Measurements from ENCODE around the gene SLC39A8. TPM values are rescaled to one million over a fixed set of nuclear protein-coding genes. Genes with fewer than 3 reads are reported as not detected.
"Not testable (repeated sequence)": the region's sequence is repeated elsewhere in the genome, so short reads cannot be mapped to it uniquely, and the experiment has no call there.

SLC39A8 gene
- total RNA-seq, 1 donor from 2014 or later, result 5.0 TPM

DNA sequence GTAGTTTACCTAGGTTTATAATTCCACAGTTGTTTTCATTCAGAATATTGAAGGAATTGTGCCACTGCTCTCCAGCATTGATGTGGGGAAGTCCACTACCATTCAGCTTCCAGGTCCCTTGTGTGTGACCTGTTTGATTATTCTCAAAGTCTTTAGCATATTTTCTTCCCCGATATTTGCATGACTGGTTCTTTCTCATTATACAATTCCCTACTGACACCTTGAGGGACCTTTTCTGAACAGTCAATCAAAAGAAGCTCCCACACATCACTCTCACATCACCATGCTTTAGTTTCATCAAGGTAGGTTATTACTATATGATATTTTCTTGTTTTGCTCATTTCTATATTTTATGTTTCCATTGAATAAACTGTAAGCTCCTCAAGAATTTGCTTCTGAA, 44.1 kb downstream of the SLC39A8 start:
- no peak for DNase-seq (ENCODE audit: low read depth in 2 of 2)

DNA sequence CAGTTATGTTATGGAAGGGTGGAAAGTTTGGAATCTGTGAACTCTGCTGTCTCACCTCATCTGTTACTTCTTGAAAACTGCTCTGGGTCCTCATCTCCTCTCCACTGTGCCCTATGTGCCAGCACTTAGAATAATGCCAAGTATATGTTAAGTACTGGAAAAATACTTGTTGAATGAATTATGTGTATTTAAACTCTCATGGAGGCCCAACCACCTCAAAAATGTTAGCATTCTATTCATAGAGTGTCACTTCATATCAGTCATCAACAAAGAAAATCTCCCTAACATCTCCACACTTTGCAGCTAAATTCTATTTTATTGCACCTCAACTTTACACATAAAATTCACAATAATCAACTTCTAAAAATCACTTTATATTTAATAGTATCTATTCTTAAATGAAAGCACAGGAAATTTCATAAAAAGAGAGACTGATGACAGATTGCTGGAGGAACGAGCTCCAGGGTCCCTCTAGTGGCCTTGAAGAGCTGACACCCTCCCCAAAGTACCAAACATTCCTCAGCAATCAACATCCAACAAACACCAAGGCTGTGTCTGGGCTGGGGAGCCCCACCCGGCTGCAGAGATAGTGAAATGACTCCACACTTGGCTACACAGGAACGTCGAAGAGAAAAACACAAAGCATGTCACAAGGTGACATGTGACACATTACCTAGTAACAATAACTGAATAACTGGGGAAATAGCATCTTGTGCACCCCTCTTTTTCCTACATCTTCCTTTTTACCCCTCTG, 45.8 kb downstream of the SLC39A8 start:
- peak; percentile 44 to 55 for DNase-seq (ENCODE audit: low read depth in 2 of 2)

DNA sequence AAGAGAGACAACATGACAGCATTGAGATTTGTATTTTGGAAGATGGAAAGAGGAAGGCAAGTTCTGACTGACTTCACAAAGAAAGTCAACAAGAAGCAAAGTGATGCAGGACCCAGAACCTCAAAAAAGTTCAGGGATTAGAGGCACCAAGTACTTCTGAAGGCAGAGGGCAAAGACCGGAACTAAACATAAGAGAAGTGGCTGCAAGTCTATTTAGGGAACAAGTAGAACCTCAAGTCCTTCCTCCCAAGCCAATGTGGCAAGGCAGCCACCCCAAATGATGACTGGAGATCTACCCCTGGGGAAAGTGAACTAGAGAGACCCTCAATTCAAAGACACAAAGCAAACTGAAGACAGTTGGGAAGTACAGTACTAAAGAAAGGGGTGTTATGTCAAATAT, 46.6 kb downstream of the SLC39A8 start:
- no peak for DNase-seq (ENCODE audit: low read depth in 2 of 2)

DNA sequence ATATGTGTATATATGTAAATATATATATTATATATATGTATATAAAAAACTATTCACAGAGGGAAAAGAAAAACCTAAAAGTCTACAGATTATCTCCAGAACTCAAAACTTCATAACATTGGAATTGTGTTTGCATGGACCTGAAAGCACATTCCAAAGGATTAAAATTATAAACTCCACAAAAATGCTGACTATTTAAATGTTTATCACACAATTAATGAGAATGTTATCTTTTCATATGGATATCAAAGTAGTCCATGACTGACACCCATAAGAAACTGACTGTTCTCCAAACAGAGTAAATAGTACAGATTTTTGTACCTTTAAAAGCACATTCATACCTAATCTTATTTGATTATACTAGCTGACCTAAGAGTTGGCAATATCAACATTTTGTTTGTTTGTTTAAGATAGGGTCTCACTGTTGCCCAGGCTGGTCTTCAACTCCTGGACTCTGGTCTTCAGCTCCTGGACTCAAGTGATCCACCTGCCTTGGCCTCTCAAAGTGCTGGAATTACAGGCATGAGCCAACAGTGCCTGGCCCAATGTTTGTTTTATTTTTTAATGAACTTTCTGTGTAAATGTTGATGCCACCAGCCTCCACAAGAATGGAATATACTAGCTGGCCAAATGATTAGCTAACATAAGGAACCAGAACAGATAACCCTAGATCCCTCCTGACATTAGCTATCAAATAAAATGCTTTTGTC, 50.0 kb downstream of the SLC39A8 start:
- no peak for DNase-seq (ENCODE audit: low read depth in 2 of 2)

DNA sequence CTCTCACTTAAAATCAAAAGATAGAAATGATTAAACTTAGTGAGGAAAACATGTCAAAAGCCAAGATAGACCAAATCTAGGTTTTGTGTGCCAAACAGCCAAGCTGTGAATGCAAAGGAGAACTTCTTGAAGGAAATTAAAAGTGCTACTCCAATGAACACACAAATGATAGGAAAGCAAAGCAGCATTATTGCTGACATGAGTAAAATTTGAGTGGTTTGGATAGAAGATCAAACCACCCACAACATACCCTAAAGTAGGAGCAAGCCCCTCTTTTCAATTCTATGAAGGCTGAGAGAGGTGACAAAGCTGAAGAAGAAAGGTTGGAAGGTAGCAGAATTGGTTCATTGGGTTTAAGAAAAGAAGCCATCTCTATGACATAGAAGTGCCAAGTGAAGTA, 56.8 kb downstream of the SLC39A8 start:
- DNase-seq (ENCODE audit: low read depth in 2 of 2), result no peak

DNA sequence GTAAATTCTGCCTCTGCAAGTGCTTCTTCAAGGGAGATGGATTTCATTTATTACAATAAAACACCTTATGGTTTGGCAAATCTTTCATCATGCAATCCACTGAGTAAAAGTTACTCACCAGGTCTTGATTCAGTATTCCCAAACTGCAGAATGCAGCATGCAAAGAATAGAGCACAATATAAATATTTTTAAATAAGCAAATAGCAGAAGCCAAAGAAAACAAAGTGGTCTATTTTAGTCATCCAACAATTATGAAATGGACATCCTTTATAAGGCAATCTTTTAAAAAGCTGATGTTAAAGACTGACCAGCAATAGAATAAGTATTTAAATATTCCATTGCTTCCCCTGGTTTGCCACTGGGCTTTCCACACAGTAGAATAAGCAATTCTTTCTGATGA, 59.5 kb downstream of the SLC39A8 start:
- no peak for DNase-seq (ENCODE audit: low read depth in 2 of 2)

DNA sequence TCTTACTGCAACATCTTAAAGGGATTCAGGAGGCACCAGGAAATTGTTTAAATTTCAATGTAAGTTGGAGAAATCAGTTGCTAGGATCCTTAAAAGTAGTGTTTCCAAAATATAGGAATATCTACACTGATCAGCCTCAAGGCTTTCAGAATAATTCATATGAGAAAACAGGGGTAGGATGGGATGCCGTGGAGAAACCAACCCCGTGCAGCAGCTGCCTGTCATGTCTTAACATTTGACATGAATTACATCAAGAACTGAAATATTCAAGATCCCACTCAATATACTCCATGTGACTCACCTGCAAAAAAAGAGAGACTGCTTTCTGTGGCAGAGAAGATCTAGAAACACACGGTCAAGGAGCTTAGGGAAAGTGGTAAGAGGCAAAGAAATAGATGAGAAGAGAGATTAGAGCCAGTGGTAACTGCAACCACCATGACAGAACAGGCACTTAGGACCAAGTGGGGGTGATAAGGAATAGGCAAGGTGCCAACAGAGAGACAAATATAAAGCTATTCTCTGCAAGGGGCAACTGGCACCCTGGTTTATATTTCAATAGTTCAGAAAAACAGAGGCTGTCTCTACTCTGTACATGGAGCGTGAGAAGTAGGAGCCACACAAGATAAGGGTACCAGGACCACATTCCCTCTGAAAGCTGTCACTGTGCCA, 64.0 kb downstream of the SLC39A8 start:
- DNase-seq (ENCODE audit: low read depth in 2 of 2), result no peak

DNA sequence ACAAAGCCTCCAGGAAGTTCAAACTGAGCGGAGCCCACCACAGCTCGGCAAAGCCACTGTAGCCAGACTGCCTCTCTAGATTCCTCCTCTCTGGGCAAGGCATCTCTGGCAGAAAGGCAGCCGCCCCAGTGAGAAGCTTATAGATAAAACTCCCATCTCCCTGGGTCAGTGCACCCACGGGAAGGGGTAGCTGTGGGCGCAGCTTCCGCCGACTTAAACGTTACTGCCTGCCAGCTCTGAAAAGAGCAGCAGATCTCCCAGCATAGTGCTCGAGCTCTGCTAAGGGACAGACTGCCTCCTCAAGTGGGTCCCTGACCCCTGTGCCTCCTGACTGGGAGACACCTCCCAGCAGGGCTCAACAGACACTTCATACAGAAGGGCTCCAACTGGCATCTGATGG, 72.0 kb downstream of the SLC39A8 start:
- DNase-seq (ENCODE audit: low read depth in 2 of 2), result not testable (repeated sequence)

DNA sequence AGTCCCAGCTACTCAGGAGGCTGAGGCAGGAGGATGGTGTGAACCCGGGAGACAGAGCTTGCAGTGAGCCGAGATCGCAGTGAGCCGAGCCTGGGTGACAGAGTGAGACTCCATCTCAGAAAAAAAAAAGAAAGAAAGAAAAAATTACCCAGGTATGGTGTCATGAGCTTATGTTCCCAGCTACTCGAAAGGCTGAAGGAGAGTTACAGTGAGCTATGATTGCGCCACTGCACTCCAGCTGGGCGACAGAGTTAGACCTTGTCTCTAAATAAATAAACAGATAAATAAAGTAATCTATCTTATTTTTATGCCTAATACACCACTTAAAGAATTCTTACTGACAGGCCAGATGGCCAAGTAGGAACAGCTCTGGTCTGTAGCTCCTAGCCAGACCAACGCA, 73.0 kb downstream of the SLC39A8 start:
- DNase-seq (ENCODE audit: low read depth in 2 of 2), result no peak

DNA sequence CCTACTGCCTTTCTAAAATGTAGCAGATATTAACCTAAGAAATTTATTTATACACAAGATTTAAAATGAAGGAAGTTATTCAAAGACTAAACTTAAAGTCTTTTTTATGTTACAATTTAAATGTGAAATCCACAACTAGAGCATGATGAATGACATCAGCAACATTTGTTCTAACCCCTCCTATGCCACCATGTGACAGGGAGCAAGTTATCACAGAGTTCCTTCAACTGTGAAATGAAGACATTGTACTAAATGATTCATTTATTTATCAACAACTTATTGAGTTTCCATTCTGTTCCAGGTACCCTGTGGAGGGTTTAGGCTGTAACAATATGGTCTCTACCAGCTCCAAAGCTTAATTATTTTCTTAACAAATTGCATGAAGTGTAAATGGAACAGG, 76.9 kb downstream of the SLC39A8 start:
- no peak for DNase-seq (ENCODE audit: low read depth in 2 of 2)

DNA sequence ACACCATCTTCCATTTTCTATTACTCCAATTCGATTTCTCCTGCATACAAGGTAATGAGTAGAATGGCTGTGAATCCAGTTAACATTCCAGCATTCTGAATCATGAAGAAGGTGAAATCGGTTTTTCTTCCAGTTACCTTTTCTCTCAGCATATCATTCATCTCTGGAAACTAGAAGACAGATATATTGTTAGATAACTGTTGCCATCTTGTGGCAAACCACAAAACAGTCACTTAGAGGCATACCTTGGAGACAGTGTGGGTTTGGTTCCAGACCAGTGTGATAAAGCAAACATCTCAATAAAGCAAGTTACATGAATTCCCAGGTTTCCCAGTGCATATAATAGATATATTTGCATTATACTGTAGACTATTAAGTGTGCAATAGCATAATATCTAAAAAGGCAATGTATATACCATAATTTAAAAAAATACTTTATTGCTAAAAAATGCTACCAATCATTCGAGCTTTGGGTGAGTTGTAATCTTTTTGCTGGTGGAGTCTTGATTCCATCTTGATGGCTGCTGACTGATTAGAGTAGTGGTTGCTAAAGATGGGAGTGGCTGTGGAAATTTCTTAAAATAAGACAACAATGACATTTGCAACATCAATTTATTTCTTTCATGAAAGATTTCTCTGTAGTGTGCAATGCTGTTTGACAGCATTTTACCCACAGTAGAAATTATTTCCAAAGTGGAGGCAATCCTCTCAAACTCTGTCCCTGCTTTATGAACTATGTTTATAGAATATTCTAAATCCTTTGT, 82.1 kb downstream of the SLC39A8 start:
- peak; percentile 68 to 70 for DNase-seq (ENCODE audit: low read depth in 2 of 2)

DNA sequence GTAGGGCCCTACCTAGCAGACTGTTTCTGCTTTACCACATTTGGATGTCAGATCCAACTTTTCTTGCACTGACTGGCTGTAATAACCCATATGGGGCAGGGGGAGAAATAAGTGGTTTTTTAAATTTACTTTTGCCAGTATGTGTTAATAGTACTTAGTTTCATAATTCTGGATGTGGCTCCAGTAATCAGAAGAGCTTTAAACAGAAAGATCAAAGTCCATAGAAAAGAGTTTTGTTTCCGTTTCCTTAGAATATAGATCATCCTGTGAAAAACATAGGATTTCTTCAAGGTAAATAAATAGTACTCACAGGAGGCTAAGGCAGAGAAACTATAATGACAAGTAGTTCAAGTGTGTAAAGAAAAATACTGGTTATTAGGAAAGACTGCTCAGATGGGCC, 85.6 kb downstream of the SLC39A8 start:
- no peak for DNase-seq (ENCODE audit: low read depth in 2 of 2)

DNA sequence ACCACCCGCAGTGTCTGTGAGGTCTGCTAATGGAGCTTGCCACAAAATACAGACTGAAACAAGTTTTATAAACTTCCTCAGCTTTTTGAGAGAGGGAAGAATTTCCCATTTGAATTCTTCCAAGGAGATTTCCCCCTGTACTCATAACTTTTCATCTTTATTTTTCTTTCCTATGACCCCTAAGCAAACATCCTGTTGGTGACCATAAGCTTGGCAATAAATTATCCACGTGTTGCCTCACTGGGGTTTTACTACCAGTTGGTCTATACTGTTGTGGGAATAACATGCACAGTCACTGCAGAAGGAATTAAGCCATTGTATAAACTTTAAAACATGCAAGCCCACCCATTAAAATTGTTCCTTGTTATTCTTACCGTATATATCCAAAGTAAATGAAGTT, 86.2 kb downstream of the SLC39A8 start:
- DNase-seq (ENCODE audit: low read depth in 2 of 2), result peak in 1 of 2 donors; percentile 1

DNA sequence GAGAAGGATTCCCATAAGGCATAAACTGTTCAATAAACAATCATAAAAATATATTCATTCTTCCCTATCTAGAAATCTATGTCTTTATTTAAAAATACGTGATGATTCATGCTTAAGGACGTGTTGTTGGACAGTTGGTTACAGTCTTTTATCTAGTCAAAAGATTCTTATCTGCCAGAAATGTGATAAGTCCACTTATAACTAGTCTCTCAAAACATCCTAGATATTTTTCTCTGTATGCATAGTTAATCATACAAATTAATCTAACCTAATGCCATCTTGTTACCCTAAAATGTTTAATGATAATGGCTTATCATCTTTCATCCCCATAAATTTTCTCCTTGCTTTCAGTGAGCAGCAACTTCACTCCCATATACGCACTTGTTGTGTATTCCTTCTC, 89.0 kb downstream of the SLC39A8 start:
- no peak for DNase-seq (ENCODE audit: low read depth in 2 of 2)

DNA sequence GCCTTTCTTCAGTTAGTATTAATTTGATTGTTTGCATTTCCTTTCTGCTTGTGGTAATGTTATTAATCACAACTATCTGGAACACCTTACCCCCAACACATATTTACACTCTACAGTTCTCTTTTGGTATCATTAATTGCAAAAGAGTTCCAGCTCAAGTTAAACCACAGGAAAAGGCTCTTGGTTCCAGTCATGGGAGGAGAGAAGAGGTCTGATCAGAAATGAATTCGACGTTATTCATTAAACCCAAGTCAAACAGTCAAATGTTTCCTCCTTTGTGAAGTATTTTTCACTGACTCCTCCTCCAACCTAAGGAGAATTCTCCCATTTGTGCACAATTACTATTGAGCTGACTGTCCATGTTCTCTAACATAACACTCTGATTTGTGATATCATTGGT, 91.4 kb downstream of the SLC39A8 start:
- DNase-seq (ENCODE audit: low read depth in 2 of 2), result no peak

DNA sequence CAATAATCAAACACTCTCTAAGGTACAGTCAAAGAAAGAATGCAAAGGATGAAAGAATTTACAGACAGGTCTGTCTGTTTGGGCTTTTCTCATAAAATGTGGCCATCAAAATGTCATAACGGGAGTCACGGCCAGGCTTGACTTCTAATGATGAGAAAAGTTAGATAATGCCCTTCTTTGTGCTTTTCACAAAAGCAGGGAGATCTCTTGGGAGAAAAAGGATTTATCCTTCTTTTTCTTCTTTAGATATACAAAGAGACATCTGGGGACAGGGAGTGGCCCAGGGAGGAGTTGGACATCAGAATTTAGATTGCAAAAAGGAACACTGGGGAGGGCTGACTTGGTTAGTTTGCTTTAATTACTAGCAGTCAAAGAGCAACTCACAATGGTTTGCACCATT, 93.1 kb downstream of the SLC39A8 start:
- no peak for DNase-seq (ENCODE audit: low read depth in 2 of 2)

DNA sequence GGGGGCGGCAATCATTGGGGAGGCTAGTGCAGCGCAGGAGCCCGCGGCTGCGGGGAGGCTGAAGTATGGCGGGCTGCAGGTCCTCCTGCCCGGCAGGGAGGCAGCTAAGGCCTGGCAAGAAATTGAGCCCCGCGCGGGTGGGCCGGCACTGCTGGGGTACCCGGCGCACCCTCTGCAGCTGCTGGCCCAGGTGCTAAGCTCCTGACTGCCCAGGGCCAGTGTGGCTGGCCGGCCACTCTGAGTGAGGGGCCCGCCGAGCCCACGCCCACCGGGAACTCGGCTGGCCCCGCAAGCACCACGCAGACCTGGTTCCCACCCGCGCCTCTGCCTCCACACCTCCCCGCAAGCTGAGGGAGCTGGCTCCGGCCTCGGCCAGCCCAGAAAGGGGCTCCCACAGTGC, 94.9 kb downstream of the SLC39A8 start:
- DNase-seq (ENCODE audit: low read depth in 2 of 2), result no peak

DNA sequence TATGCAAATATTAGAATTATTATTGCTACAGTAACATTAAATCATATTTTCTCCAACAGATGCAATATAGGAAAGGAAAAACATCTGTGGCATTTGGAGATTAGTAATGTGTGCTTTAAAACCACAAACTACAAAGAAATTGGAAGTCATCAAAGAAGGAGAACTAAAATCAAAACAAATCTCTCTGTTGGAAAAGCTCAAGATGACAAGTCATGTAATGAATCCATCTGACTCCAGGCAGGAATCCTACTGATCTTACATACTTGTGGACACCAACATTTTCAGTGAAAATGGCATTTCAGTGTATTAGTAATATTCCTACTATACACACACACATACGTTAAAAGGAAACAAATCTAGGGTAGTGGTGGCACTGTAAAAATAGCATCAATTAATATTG, 98.2 kb downstream of the SLC39A8 start:
- no peak for DNase-seq (ENCODE audit: low read depth in 2 of 2)

DNA sequence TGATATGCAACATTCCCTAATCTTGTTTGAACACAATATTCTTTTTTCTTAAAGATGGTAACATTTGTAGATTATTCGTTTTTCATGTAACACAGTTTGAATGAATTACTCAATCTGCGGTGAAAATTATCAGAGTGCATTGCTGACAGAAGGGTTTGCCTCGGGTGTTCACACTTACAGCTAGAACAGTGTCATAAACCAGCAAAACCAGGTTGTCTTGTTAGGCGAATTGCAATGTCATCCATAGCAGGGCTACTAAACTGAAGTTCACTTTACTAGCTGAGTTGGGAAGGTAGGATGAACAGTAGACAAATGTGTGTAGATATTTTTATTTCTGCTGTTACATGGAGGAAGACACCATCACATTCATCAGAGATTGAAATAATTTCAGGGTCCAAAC, 98.9 kb downstream of the SLC39A8 start:
- no peak for DNase-seq (ENCODE audit: low read depth in 2 of 2)

DNA sequence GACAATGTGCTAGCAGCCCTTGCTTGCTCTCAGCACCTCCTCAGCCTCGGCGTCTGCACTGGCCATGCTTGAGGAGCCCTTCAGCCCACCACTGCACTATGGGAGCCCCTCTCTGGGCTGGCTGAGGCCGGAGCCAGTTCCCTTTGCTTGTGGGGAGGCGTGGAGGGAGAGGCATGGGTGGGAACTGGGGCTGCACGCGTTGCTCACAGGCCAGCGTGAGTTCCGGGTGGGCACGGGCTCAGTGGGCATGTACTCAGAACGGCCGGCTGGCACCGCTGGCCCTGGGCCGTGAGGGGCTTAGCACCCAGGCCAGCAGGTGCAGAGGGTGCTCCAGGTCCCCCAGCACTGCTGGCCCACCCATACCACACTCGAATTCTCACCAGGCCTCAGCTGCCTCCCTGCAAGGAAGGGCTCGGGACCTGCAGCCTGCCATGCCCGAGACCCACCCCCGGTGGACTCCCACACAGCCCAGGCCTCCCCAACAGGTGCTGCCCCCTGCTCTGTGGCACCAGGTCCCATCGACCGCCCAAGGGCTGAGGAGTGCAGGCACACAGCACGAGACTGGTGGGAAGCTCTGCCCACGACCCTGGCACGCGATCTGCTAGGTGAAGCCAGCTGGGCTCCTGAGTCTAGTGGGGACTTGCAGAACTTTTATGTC, 100.3 kb downstream of the SLC39A8 start:
- no peak for DNase-seq (ENCODE audit: low read depth in 2 of 2)

DNA sequence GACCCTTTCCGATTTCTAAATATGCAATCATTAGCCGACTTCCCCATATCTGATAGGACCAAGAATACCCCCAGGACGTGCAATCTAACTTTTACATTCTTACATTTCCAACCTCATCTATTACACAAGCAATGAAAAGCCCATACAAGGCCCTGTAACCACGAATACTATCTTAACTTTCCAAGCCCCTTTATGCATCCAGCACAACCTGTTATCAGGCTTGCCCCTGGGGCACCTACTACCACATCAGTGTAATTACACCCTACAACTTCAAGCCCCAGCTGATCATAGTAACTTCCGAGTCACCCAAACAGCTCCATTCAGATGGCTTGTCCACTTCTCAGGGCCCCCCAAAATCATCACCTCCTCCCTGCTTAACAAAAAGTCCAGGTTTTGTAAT, 102.0 kb downstream of the SLC39A8 start:
- DNase-seq (ENCODE audit: low read depth in 2 of 2), result not testable (repeated sequence)

Measured in lung microvascular endothelial cell (primary cell).